H1 (cell line): ENCODE data around the gene RNF32.

Experiments
- BACH1 ChIP-seq: IDR thresholded peaks from 2 replicates; pipeline ENCODE4 v1.6.1; 2012; ENCODE audit warnings: low read length, improper control_type of control experiment
- EGR1 ChIP-seq: IDR thresholded peaks from 2 replicates; pipeline ENCODE4 v1.6.1; 2011; ENCODE audit warnings: low read depth, low read length, borderline replicate concordance
- EZH2 ChIP-seq: fragments of 200-600 bp; sonication (generic); IDR thresholded peaks from 2 replicates; pipeline ENCODE4 v1.7.1; 2012; ENCODE audit warnings: low read depth, mild to moderate bottlenecking, moderate library complexity, low read length, inconsistent platforms; ENCODE audit not compliant: severe bottlenecking
- JUND ChIP-seq: IDR thresholded peaks from 2 replicates; pipeline ENCODE4 v1.6.1; 2011; ENCODE audit warnings: mild to moderate bottlenecking, improper control_type of control experiment, low read length
- MAX ChIP-seq: IDR thresholded peaks from 2 replicates; pipeline ENCODE4 v1.6.1; 2012; ENCODE audit warnings: inconsistent platforms
- NRF1 ChIP-seq: IDR thresholded peaks from 2 replicates; pipeline ENCODE4 v1.6.1; 2011; ENCODE audit warnings: mild to moderate bottlenecking, low read depth, low read length, improper control_type of control experiment
- POLR2A ChIP-seq, 2 experiments: IDR thresholded peaks; 1 replicate in 1 of 2; 2 replicates in 1 of 2; pipeline ENCODE4 v1.6.1; 2011; ENCODE audit warnings: low read depth in 2 of 2, low read length in 2 of 2, mild to moderate bottlenecking in 2 of 2; ENCODE audit errors: control extremely low read depth in 1 of 2
- POLR2AphosphoS5 ChIP-seq: IDR thresholded peaks from 2 replicates; pipeline ENCODE4 v1.6.1; 2011; ENCODE audit warnings: low read depth, low read length
- RFX5 ChIP-seq: IDR thresholded peaks from 2 replicates; pipeline ENCODE4 v1.6.1; 2011; ENCODE audit warnings: low read depth, low read length, improper control_type of control experiment, borderline replicate concordance
- SUZ12 ChIP-seq: fragments of 200-600 bp; sonication (generic); IDR thresholded peaks from 2 replicates; pipeline ENCODE4 v1.6.1; 2012; ENCODE audit warnings: mild to moderate bottlenecking, inconsistent platforms, low read length, moderate library complexity, mixed read lengths
- TAF1 ChIP-seq: IDR thresholded peaks from 2 replicates; pipeline ENCODE4 v1.6.1; 2011; ENCODE audit warnings: mild to moderate bottlenecking, low read depth, low read length
- TCF12 ChIP-seq: IDR thresholded peaks from 2 replicates; pipeline ENCODE4 v1.6.1; 2011; ENCODE audit warnings: low read depth, mild to moderate bottlenecking, low read length
- ZNF274 ChIP-seq: IDR thresholded peaks from 2 replicates; pipeline ENCODE4 v1.7.0; 2012; ENCODE audit warnings: low read length, borderline replicate concordance; ENCODE audit errors: extremely low read depth
- TF ChIP-seq, protein P1 (sequence below), 3 experiments: IDR thresholded peaks; 1 replicate in 2 of 3; 2 replicates in 1 of 3; pipeline versions ENCODE4 v1.5.1 to v1.6.1; 2011; ENCODE audit warnings: low read length in 3 of 3, mild to moderate bottlenecking in 3 of 3, inconsistent platforms in 2 of 3, low read depth in 1 of 3, moderate library complexity in 1 of 3; ENCODE audit not compliant: insufficient read depth in 1 of 3; ENCODE audit errors: control extremely low read depth in 1 of 3

DNA sequence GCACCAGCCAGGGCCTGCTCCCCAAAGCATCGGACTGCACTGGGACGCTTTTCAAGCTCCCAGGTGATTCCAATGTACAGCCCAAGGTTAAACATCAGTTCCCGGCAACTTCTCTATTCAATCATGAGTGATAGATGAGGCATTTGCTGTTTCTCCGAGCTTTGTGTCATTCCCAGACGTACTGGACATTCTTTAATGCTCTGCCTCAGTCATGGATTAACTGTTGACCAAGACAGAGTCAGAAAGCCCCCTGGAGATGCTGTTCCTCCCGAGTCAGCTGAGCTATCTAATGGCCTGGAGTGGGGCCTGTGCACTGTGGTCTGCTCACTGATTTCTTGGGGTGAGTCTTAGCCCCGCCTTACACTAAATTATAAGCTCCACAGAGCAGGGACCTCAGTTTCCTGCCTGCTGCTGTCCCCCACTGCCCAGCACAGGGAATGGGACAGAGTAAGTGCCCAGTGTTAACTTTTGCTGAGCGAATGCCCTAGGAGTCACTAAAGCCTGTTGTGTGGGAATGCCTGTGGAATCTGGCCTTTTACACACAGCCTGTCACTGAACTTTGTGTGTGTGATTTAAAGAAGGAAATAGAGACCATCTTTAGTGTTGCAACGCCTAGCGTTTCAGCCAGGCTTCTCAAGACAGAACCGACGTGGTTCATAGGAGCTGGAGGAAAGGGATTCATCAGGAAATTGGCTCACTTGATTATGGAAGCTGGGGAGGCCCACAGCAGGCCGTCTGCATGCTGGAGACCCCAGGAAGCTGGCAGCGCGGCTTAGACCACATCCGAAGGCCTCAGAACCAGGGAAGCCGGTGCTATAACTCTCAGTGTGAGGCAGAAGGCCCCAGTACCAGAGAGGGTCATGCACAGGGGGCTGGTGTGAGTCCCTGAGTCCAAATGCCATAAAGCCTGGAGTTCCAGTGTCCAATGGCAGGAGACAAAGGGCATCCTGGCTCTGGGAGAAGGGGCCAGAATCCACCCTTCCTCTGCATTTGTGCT is 29.3 kb upstream of the RNF32 start:
- no peak for TF ChIP-seq POLR2A (IDR thresholded peaks at IDR 0.05; ENCODE audit: control extremely low read depth in 1 of 2, low read depth in 2 of 2, low read length in 2 of 2)
- TF ChIP-seq, protein P1, sequence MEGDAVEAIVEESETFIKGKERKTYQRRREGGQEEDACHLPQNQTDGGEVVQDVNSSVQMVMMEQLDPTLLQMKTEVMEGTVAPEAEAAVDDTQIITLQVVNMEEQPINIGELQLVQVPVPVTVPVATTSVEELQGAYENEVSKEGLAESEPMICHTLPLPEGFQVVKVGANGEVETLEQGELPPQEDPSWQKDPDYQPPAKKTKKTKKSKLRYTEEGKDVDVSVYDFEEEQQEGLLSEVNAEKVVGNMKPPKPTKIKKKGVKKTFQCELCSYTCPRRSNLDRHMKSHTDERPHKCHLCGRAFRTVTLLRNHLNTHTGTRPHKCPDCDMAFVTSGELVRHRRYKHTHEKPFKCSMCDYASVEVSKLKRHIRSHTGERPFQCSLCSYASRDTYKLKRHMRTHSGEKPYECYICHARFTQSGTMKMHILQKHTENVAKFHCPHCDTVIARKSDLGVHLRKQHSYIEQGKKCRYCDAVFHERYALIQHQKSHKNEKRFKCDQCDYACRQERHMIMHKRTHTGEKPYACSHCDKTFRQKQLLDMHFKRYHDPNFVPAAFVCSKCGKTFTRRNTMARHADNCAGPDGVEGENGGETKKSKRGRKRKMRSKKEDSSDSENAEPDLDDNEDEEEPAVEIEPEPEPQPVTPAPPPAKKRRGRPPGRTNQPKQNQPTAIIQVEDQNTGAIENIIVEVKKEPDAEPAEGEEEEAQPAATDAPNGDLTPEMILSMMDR (IDR thresholded peaks at IDR 0.05; ENCODE audit: control extremely low read depth in 1 of 3, insufficient read depth in 1 of 3, low read depth in 1 of 3, low read length in 3 of 3) = no peak
- TF ChIP-seq TAF1 = no peak
- TF ChIP-seq EZH2 = no peak
- no peak for TF ChIP-seq POLR2AphosphoS5
- TF ChIP-seq SUZ12 = no peak
- TF ChIP-seq EGR1 = no peak
- no peak for TF ChIP-seq RFX5
- no peak for TF ChIP-seq MAX
- no peak for TF ChIP-seq ZNF274
- no peak for TF ChIP-seq BACH1
- TF ChIP-seq TCF12 = no peak
- no peak for TF ChIP-seq NRF1
- TF ChIP-seq JUND = no peak
